GM13977 (cell line): Measurements from ENCODE around the gene MITF.

Source experiments
- DNase-seq: peaks from one replicate; pipeline ENCODE4 v3.0.0; 2012; ENCODE audit warnings: low spot score
- in situ Hi-C: fragments of 300-500 bp; cut with MboI; formaldehyde crosslinking; loops from one replicate; pipeline ENCODE4 v1.12.0; 2022; ENCODE audit warnings: low sequenced_read_pairs, low pct_unique_long_range_greater_than_20kb, mixed read lengths, inconsistent platforms; ENCODE audit not compliant: unreplicated experiment
- TF ChIP-seq, protein P1 (sequence below): IDR thresholded peaks from 2 replicates; pipeline ENCODE4 v1.5.1; 2012; ENCODE audit warnings: mild to moderate bottlenecking, control low read depth; ENCODE audit not compliant: insufficient read depth; ENCODE audit errors: extremely low read depth, missing control alignments

MITF gene

DNA sequence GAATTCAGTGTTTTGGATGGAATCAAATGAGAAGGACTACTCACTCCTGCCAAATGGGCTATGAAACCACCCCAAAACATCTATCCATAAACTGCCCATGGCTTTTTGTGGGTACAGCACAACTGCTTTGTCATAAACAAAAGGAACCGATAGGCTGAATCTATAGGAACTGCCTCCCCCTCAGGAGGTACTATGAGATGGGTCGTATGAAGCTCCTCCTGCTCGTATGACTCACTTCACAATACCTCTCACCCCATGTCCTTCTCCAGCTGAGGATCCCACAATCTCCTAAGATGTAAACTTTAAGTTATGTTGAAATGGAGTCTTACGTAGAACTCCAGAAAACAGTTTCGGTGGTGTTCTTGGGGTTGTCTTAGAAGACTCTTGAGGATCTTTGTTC, 130.4 kb downstream of the MITF start:
- in situ Hi-C loops, result no loop called here
- TF ChIP-seq, protein P1, sequence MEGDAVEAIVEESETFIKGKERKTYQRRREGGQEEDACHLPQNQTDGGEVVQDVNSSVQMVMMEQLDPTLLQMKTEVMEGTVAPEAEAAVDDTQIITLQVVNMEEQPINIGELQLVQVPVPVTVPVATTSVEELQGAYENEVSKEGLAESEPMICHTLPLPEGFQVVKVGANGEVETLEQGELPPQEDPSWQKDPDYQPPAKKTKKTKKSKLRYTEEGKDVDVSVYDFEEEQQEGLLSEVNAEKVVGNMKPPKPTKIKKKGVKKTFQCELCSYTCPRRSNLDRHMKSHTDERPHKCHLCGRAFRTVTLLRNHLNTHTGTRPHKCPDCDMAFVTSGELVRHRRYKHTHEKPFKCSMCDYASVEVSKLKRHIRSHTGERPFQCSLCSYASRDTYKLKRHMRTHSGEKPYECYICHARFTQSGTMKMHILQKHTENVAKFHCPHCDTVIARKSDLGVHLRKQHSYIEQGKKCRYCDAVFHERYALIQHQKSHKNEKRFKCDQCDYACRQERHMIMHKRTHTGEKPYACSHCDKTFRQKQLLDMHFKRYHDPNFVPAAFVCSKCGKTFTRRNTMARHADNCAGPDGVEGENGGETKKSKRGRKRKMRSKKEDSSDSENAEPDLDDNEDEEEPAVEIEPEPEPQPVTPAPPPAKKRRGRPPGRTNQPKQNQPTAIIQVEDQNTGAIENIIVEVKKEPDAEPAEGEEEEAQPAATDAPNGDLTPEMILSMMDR, result no peak
- DNase-seq, result no peak

DNA sequence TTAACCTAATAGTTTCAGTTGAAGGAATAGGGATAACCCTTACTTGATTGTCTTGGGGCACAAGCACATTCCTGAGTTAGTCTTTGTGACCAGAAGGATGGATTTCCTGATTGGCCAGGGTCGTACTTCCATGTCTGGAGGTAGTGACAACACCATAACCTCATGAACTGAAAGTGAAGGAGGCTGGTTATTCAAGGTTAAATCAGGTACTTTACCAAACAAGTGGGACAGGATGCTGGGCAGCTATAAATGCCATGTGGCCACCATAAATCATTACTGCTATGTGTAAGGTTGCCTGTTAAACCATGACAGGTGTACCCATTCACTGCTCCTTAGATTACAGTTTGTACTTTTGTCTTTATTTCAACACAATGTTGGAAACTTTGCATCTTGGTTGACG, 132.0 kb downstream of the MITF start:
- DNase-seq, result no peak
- in situ Hi-C loops, result no loop called here
- TF ChIP-seq, protein P1, result no peak

DNA sequence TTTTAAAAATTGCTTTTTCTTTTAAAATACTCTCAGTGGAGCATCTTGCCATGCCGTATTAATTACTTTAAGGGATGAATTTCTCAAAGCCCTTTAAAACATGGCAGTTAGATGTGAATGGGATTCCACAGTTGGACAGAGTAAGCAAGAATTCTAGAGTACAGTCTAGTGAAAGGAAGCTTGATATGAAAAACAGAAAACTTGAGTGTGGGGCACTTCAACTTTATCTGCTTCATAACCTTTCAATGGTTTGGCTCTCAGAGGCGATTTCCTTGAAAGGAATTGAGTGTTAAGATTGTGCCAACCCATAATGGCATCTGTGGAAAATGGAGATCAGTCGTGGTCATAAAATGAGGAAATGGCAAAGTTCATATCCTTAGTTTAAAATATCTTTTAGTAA, 132.6 kb downstream of the MITF start:
- no peak for DNase-seq
- TF ChIP-seq, protein P1, result no peak
- in situ Hi-C loops, result no loop called here

- no peak for DNase-seq
- in situ Hi-C loops, result no loop called here
- TF ChIP-seq, protein P1, result no peak
These were observed 133.6 kb downstream of the MITF start for GRCh38 chr3:69872783-69873378.

GRCh38 chr3:69876073-69876472, 136.8 kb downstream of the MITF start:
- TF ChIP-seq, protein P1, result no peak
- in situ Hi-C loops, result no loop called here
- no peak for DNase-seq

GRCh38 chr3:69878254-69878653, 139.0 kb downstream of the MITF start:
- TF ChIP-seq, protein P1, result no peak
- in situ Hi-C loops, result no loop called here
- DNase-seq, result no peak
